DOHH2 (cell line): ENCODE results near the gene LRRN3.

Experiments
- H3F3A ChIP-seq: fragments of 200-600 bp; sonication (generic), shearing (Covaris generic); 2 replicates; pipeline ENCODE4 v1.6.0; 2016; ENCODE audit warnings: antibody characterized with exemption, mild to moderate bottlenecking; ENCODE audit not compliant: control insufficient read depth, insufficient read depth
- H3K27ac ChIP-seq: fragments of 200-600 bp; sonication (generic); 2 replicates; pipeline ENCODE4 v1.5.1; 2014; ENCODE audit warnings: low read depth, mild to moderate bottlenecking, low read length, moderate library complexity
- H3K27me3 ChIP-seq: fragments of 200-600 bp; sonication (generic); 2 replicates; pipeline ENCODE4 v1.6.1; 2014; ENCODE audit warnings: mild to moderate bottlenecking, low read length, mixed read lengths; ENCODE audit not compliant: control insufficient read depth
- H3K36me3 ChIP-seq: fragments of 200-600 bp; sonication (generic); 2 replicates; pipeline ENCODE4 v1.6.1; 2014; ENCODE audit warnings: mild to moderate bottlenecking, low read length, moderate library complexity, mixed read lengths; ENCODE audit not compliant: control insufficient read depth
- H3K4me1 ChIP-seq: fragments of 200-600 bp; sonication (generic); 2 replicates; pipeline ENCODE4 v1.6.1; 2014; ENCODE audit warnings: mild to moderate bottlenecking, low read length, mixed read lengths; ENCODE audit not compliant: control insufficient read depth
- H3K4me2 ChIP-seq: fragments of 200-600 bp; sonication (generic); 2 replicates; pipeline ENCODE4 v1.6.0; 2014; ENCODE audit warnings: mild to moderate bottlenecking, low read length, moderate library complexity
- H3K4me3 ChIP-seq: fragments of 200-600 bp; sonication (generic); 2 replicates; pipeline ENCODE4 v1.5.1; 2014; ENCODE audit warnings: mild to moderate bottlenecking, low read length, mixed read lengths
- H3K79me2 ChIP-seq: fragments of 200-600 bp; sonication (generic); 2 replicates; pipeline ENCODE4 v1.6.1; 2014; ENCODE audit warnings: mild to moderate bottlenecking, low read length, mixed read lengths; ENCODE audit not compliant: control insufficient read depth
- H3K9me2 ChIP-seq: fragments of 200-600 bp; sonication (generic); replicated peaks from 2 replicates; pipeline ENCODE4 v1.6.1; 2014; ENCODE audit warnings: mild to moderate bottlenecking, low read length, mixed read lengths; ENCODE audit not compliant: control insufficient read depth
- H3K9me3 ChIP-seq: fragments of 200-600 bp; sonication (generic); 2 replicates; pipeline ENCODE4 v1.6.1; 2014; ENCODE audit warnings: antibody characterized with exemption, low read length, mixed read lengths; ENCODE audit not compliant: control insufficient read depth, insufficient read depth
- H4K20me1 ChIP-seq: fragments of 200-600 bp; sonication (generic); 2 replicates; pipeline ENCODE4 v1.6.0; 2014; ENCODE audit warnings: low read depth, mild to moderate bottlenecking, antibody characterized with exemption, low read length, moderate library complexity; ENCODE audit not compliant: control insufficient read depth, insufficient read depth
- EZH2phosphoT487 ChIP-seq: fragments of 200-600 bp; sonication (generic); IDR thresholded peaks from 2 replicates; pipeline ENCODE4 v1.6.1; 2017; ENCODE audit warnings: borderline replicate concordance, mild to moderate bottlenecking, antibody characterized with exemption, low read length, moderate library complexity, mixed read lengths
- TF ChIP-seq, protein P1 (sequence below): fragments of 200-600 bp; sonication (generic); IDR thresholded peaks from one replicate; pipeline ENCODE4 v1.5.1; 2014; ENCODE audit warnings: antibody characterized with exemption, mild to moderate bottlenecking, low read depth, low read length; ENCODE audit not compliant: poor library complexity, severe bottlenecking

LRRN3 gene

DNA sequence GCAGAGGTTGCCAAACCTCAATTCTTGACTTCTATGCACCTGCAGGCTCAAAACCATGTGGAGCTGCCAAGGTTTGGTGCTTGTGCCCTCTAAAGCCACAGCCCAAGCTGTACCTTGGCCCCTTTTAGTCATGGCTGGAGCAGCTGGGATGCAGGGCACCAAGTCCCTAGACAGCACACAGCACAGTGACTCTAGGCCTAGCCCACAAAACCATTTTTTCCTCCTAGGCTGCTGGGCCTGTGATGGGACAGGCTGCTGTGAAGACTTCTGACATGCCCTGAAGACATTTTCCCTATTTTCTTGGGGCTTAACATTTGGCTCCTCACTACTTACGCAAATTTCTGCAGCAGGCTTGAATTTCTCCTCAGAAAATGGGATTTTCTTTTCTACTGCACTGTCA, 27.8 kb upstream of the LRRN3 start:
- no peak overlapping the region for H3K27ac ChIP-seq
- H3K79me2 ChIP-seq: no peaks in the 10 kb centered on the region
- no peaks in the 10 kb centered on the region for H3K9me2 ChIP-seq
- no peak overlapping the region for H3K4me2 ChIP-seq
- H4K20me1 ChIP-seq: no peaks in the 10 kb centered on the region
- TF ChIP-seq, protein P1, sequence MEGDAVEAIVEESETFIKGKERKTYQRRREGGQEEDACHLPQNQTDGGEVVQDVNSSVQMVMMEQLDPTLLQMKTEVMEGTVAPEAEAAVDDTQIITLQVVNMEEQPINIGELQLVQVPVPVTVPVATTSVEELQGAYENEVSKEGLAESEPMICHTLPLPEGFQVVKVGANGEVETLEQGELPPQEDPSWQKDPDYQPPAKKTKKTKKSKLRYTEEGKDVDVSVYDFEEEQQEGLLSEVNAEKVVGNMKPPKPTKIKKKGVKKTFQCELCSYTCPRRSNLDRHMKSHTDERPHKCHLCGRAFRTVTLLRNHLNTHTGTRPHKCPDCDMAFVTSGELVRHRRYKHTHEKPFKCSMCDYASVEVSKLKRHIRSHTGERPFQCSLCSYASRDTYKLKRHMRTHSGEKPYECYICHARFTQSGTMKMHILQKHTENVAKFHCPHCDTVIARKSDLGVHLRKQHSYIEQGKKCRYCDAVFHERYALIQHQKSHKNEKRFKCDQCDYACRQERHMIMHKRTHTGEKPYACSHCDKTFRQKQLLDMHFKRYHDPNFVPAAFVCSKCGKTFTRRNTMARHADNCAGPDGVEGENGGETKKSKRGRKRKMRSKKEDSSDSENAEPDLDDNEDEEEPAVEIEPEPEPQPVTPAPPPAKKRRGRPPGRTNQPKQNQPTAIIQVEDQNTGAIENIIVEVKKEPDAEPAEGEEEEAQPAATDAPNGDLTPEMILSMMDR: no peak
- TF ChIP-seq EZH2phosphoT487: no peak
- H3F3A ChIP-seq: no peaks in the 10 kb centered on the region
- no peaks in the 10 kb centered on the region for H3K4me1 ChIP-seq
- H3K9me3 ChIP-seq: peaks cover 10% of the 10 kb centered on the region; the same call in 1 of the 2 replicates
- no peaks in the 10 kb centered on the region for H3K27me3 ChIP-seq
- H3K4me3 ChIP-seq: no peak overlapping the region
- H3K36me3 ChIP-seq: no peaks in the 10 kb centered on the region

DNA sequence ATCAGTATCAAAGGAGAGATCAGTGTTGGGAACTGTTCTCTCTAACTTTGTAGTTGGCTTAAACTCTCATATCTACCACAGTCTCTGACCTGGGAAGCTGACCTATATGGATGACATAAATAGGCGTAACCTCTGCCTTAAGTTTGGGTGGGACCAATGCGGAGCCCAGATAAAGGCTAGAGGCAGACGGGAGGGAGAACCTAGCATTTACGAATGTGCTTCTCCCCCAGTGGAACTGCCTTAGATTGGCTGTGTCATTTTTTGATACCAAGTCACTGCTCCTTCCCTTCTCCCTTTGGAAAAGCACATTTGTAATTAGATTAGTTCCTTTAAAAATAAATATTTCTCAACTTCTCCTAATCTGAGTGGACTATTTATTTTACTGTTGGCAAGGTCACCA, 23.7 kb upstream of the LRRN3 start:
- H3K4me2 ChIP-seq: no peak overlapping the region
- peaks cover 10% of the 10 kb centered on the region; the same call in 1 of the 2 replicates for H3K9me3 ChIP-seq
- no peaks in the 10 kb centered on the region for H3K36me3 ChIP-seq
- H3K27me3 ChIP-seq: no peaks in the 10 kb centered on the region
- no peak overlapping the region for H3K4me3 ChIP-seq
- H3K9me2 ChIP-seq: no peaks in the 10 kb centered on the region
- H3K79me2 ChIP-seq: no peaks in the 10 kb centered on the region
- H3K4me1 ChIP-seq: no peaks in the 10 kb centered on the region
- no peak for TF ChIP-seq EZH2phosphoT487
- TF ChIP-seq, protein P1: no peak
- H3F3A ChIP-seq: no peaks in the 10 kb centered on the region
- H3K27ac ChIP-seq: no peak overlapping the region
- H4K20me1 ChIP-seq: no peaks in the 10 kb centered on the region

DNA sequence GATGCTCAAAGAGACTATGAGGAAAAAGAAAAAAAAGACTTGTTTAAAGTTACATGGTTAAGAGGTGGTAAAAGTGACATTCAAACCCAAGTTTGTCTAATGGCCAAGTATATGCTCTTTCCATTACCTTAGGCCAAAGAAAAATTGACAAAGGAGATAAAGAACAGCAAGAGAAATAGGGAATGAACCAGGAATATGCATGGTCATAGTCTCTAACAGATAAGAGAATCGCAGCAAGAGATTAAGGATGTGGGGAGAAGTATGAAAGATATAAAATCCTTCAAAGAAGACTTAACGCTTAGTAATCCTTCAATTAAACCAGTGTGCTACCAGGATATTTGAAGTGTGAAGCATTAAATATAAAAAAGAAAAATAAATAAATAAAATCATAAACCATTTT, 23.2 kb upstream of the LRRN3 start:
- H3K36me3 ChIP-seq: no peaks in the 10 kb centered on the region
- H3F3A ChIP-seq: no peaks in the 10 kb centered on the region
- peaks cover 8% of the 10 kb centered on the region; the same call in 1 of the 2 replicates for H3K9me3 ChIP-seq
- no peak overlapping the region for H3K4me2 ChIP-seq
- no peaks in the 10 kb centered on the region for H3K27me3 ChIP-seq
- H4K20me1 ChIP-seq: no peaks in the 10 kb centered on the region
- no peaks in the 10 kb centered on the region for H3K4me1 ChIP-seq
- no peak for TF ChIP-seq EZH2phosphoT487
- no peaks in the 10 kb centered on the region for H3K9me2 ChIP-seq
- no peak overlapping the region for H3K4me3 ChIP-seq
- no peak overlapping the region for H3K27ac ChIP-seq
- no peaks in the 10 kb centered on the region for H3K79me2 ChIP-seq

GRCh38 chr7:111068618-111069017, 22.3 kb upstream of the LRRN3 start:
- no peak for TF ChIP-seq EZH2phosphoT487
- TF ChIP-seq, protein P1: no peak
- Histone ChIP-seq H3K4me2 (no peak overlapping the region), H3K4me1 (peaks cover under 1% of the 10 kb centered on the region; the same call in 1 of the 2 replicates), H3K9me2 (no peaks in the 10 kb centered on the region), H3K27ac (no peak overlapping the region), H3K27me3 (no peaks in the 10 kb centered on the region), H3K36me3 (no peaks in the 10 kb centered on the region), H3K4me3 (no peak overlapping the region), H3K79me2 (no peaks in the 10 kb centered on the region), H4K20me1 (no peaks in the 10 kb centered on the region), H3F3A (no peaks in the 10 kb centered on the region), H3K9me3 (no peaks in the 10 kb centered on the region; the same call in 1 of the 2 replicates)
